IMR-90 (cell line): ENCODE results near the gene MRPS16. TPM values are rescaled to one million over a fixed set of nuclear protein-coding genes. Genes with fewer than 3 reads are reported as not detected.

Experiments
- ATAC-seq: fragments of 200-7000 bp; cut with Tn5 transposase; 2 replicates; pipeline ENCODE4 v1.9.1; 2020; ENCODE audit warnings: low read depth, mild to moderate bottlenecking, moderate library complexity
- BruUV-seq: library from RNA; stranded (reverse); fragments of 400-500 nt; replicated peaks from 2 replicates; lab custom pipeline; 2021; lab: Mats Ljungman, UMichigan
- CTCF ChIA-PET: fragments of 300-600 bp; formaldehyde crosslinking; extraction: SDS; loops from one replicate; lab custom pipeline; 2021; ENCODE audit warnings: antibody characterized with exemption; lab: Yijun Ruan, JAX
- POLR2A ChIA-PET: fragments of 300-600 bp; sonication (Branson Sonifier 250); formaldehyde crosslinking; loops from one replicate; lab custom pipeline; 2022; ENCODE audit warnings: antibody characterized with exemption; ENCODE audit not compliant: unreplicated experiment; lab: Charles Lee
- DNase-seq: peaks from one replicate; pipeline ENCODE4 v3.0.0; 2013
- H2AFZ ChIP-seq: replicated peaks from 2 replicates; pipeline ENCODE3; 2013; ENCODE audit warnings: low read length, mild to moderate bottlenecking; ENCODE audit not compliant: poor library complexity
- H2AK5ac ChIP-seq: 2 replicates; pipeline ENCODE4 v1.6.1; 2013; ENCODE audit warnings: low read depth, low read length, inconsistent platforms
- H2AK9ac ChIP-seq: replicated peaks from 2 replicates; pipeline ENCODE3; 2013; ENCODE audit warnings: mild to moderate bottlenecking, low read depth, low read length, moderate library complexity; ENCODE audit not compliant: poor library complexity
- H2BK120ac ChIP-seq: 2 replicates; pipeline ENCODE4 v1.6.1; 2013; ENCODE audit warnings: low read depth, low read length, inconsistent platforms
- H2BK15ac ChIP-seq: 3 replicates; pipeline ENCODE4 v1.6.1; 2013; ENCODE audit warnings: low read depth, low read length, inconsistent platforms
- H2BK20ac ChIP-seq: 2 replicates; pipeline ENCODE4 v1.6.1; 2013; ENCODE audit warnings: low read depth, mild to moderate bottlenecking, inconsistent platforms, low read length, moderate library complexity
- H2BK5ac ChIP-seq: 2 replicates; pipeline ENCODE4 v1.6.1; 2013; ENCODE audit warnings: mild to moderate bottlenecking, low read depth, low read length, inconsistent platforms; ENCODE audit not compliant: poor library complexity, severe bottlenecking
- H3K14ac ChIP-seq: replicated peaks from 2 replicates; pipeline ENCODE4 v1.6.1; 2013; ENCODE audit warnings: low read depth, low read length, inconsistent platforms
- H3K18ac ChIP-seq: 2 replicates; pipeline ENCODE4 v1.6.1; 2013; ENCODE audit warnings: low read depth, low read length, control low read depth
- H3K23ac ChIP-seq: 2 replicates; pipeline ENCODE4 v1.6.1; 2013; ENCODE audit warnings: low read depth, low read length, inconsistent platforms
- H3K27ac ChIP-seq: 2 replicates; pipeline ENCODE4 v1.5.1; 2013; ENCODE audit warnings: mild to moderate bottlenecking, control low read depth, low read length; ENCODE audit not compliant: insufficient read depth
- H3K27me3 ChIP-seq: 2 replicates; pipeline ENCODE4 v1.6.1; 2013; ENCODE audit warnings: low read length; ENCODE audit not compliant: control insufficient read depth, insufficient read depth
- H3K36me3 ChIP-seq: 2 replicates; pipeline ENCODE4 v1.6.1; 2013; ENCODE audit warnings: low read length, mixed read lengths; ENCODE audit not compliant: control insufficient read depth, insufficient read depth
- H3K4ac ChIP-seq: 2 replicates; pipeline ENCODE4 v1.6.1; 2013; ENCODE audit warnings: low read depth, low read length, inconsistent platforms
- H3K4me1 ChIP-seq: 2 replicates; pipeline ENCODE4 v1.6.1; 2013; ENCODE audit warnings: low read length, mixed read lengths; ENCODE audit not compliant: control insufficient read depth, insufficient read depth
- H3K4me2 ChIP-seq: 2 replicates; pipeline ENCODE4 v1.6.1; 2013; ENCODE audit warnings: low read depth, mild to moderate bottlenecking, control low read depth, low read length, moderate library complexity
- H3K4me3 ChIP-seq: 2 replicates; pipeline ENCODE4 v1.5.1; 2013; ENCODE audit warnings: low read depth, mild to moderate bottlenecking, control low read depth, low read length, moderate library complexity; ENCODE audit not compliant: insufficient read depth
- H3K56ac ChIP-seq: 2 replicates; pipeline ENCODE4 v1.6.1; 2013; ENCODE audit warnings: low read length, inconsistent platforms; ENCODE audit not compliant: insufficient read depth; ENCODE audit errors: extremely low read depth
- H3K79me1 ChIP-seq, 2 experiments: 2 replicates each; pipeline ENCODE4 v1.6.1; 2013; ENCODE audit warnings: low read length in 2 of 2, inconsistent platforms in 1 of 2, low read depth in 1 of 2
- H3K9ac ChIP-seq: 2 replicates; pipeline ENCODE4 v1.6.1; 2013; ENCODE audit warnings: low read depth, low read length, control low read depth
- H3K9me1 ChIP-seq: 2 replicates; pipeline ENCODE4 v1.6.1; 2013; ENCODE audit warnings: low read length, inconsistent platforms; ENCODE audit not compliant: insufficient read depth
- H3K9me3 ChIP-seq: 2 replicates; pipeline ENCODE4 v1.6.1; 2013; ENCODE audit warnings: low read length; ENCODE audit not compliant: control insufficient read depth, insufficient read depth
- H4K20me1 ChIP-seq: 2 replicates; pipeline ENCODE4 v1.6.1; 2013; ENCODE audit warnings: low read length, inconsistent platforms; ENCODE audit not compliant: insufficient read depth
- H4K5ac ChIP-seq: 2 replicates; pipeline ENCODE4 v1.6.1; 2013; ENCODE audit warnings: mild to moderate bottlenecking, low read depth, low read length, control low read depth
- H4K8ac ChIP-seq, 2 experiments: 2 replicates each; pipeline ENCODE4 v1.6.1; 2013; ENCODE audit warnings: low read depth in 2 of 2, low read length in 2 of 2, control low read depth in 1 of 2, inconsistent platforms in 1 of 2
- H4K91ac ChIP-seq: 2 replicates; pipeline ENCODE4 v1.6.1; 2013; ENCODE audit warnings: low read depth, low read length, inconsistent platforms; ENCODE audit not compliant: insufficient read depth
- CEBPB ChIP-seq: IDR thresholded peaks from 2 replicates; pipeline ENCODE4 v1.6.1; 2012; ENCODE audit warnings: low read depth, low read length, improper control_type of control experiment
- MAZ ChIP-seq: IDR thresholded peaks from 2 replicates; pipeline ENCODE4 v1.6.1; 2012; ENCODE audit warnings: low read depth, mild to moderate bottlenecking, low read length, improper control_type of control experiment, moderate library complexity, borderline replicate concordance
- USF2 ChIP-seq: fragments of 150-350 bp; IDR thresholded peaks from 2 replicates; pipeline ENCODE4 v1.6.1; 2017; ENCODE audit warnings: mild to moderate bottlenecking, antibody characterized with exemption, low read length, low read depth
- WGBS, 2 experiments: methylation state at CpG; one replicate each; pipeline versions ENCODE4 v1.1.5 to v1.1.7; 2013; ENCODE audit warnings: missing lambda C conversion rate in 2 of 2; ENCODE audit not compliant: insufficient read length in 1 of 2; ENCODE audit errors: extremely low coverage in 2 of 2; 5-methylcytosine and 5-hydroxymethylcytosine counted together
- dilution Hi-C: fragments of 300-500 bp; cut with HindIII; formaldehyde crosslinking; loops from one replicate; pipeline ENCODE4 v1.14.3; 2018; ENCODE audit warnings: low sequenced_read_pairs; ENCODE audit not compliant: unreplicated experiment
- in situ Hi-C: fragments of 300-500 bp; cut with MboI; formaldehyde crosslinking; loops from 3 replicates; pipeline ENCODE4 v1.14.3; 2019; ENCODE audit warnings: low sequenced_read_pairs, inconsistent platforms, mixed read lengths
- intact Hi-C: fragments of 100-400 bp; cut with micrococcal nuclease; formaldehyde crosslinking; loops from 2 replicates; pipeline ENCODE4 v1.10.0; 2022
- polyA plus RNA-seq, 3 experiments: library from polyadenylated mRNA; depleted of rRNA; stranded (reverse); fragments of >200 nt; gene quantifications; 2 replicates each; pipeline ENCODE4 v1.2.3, GENCODE V29; 2012; ENCODE audit warnings: low replicate concordance in 1 of 3
- total RNA-seq: library from RNA; depleted of rRNA; stranded (reverse); fragments of >200 nt; gene quantifications from 2 replicates; pipeline ENCODE4 v1.2.3, GENCODE V29; 2012

The MRPS16 gene
- total and polyA plus RNA-seq, 2 of the 4 experiments (the other 2 are of a cell fraction), result 45.3 to 62.4 TPM

DNA sequence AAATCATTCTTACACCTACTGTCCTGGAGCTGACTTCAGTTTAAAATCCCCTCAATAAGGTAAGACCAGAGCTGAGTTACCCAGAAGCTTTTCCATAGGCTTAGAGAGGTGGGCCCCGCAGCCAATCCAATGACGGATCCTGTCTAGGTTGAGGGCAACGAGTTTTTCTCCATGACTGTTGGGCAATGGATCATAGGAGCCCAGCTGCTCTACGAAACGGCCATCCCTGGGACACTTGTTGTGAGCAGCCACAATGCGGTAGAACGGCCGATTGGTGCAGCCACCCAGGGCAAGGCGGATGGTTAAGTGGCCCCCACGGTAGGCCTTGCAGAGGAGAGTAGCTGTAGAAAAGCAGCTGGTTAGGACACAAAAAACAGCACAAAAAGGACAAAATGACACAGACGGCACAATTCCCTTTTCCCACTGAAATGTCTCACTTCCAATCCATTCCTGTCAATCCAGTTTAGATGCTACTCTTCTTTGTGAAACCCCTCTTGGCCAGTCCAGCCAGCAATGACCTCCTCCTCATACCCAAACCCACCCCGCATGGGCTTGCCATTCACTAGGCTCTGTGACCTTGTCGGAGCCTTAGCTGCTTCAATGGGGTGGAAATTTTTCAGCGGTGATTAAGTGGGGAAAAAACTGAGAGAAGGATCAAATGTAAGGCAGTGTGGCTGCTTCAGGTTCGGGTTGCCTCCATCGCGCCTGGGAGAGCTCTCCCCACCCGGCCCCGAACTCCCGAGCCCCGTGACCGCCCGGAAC is 580 bp downstream of the MRPS16 start:
- Histone ChIP-seq H3K4ac (peak overlapping the region; percentile 91), H2AFZ (peak overlapping the region; percentile 100), H3K36me3 (peaks cover 8% of the 10 kb centered on the region), H3K14ac (peak overlapping the region; percentile 99), H3K4me3 (peak overlapping the region; percentile 54), H2BK20ac (no peak overlapping the region; the same call in 1 of the 2 replicates), H3K4me2 (peak overlapping the region; percentile 94), H3K27me3 (no peaks in the 10 kb centered on the region), H2AK9ac (peak overlapping the region; percentile 85), H2BK5ac (peak overlapping the region; percentile 94), H3K79me1 (peaks cover 21 to 41% of the 10 kb centered on the region in 2 experiments), H3K18ac (peak overlapping the region; percentile 7; the same call in 1 of the 2 replicates), H3K56ac (peak overlapping the region; percentile 96), H3K9ac (peak overlapping the region; percentile 88), H2BK15ac (no peak overlapping the region), H2AK5ac (peak overlapping the region; percentile 92), H3K23ac (peak overlapping the region; percentile 67), H4K8ac (peak overlapping the region; percentile 88 to 96), H3K9me3 (no peaks in the 10 kb centered on the region), H4K91ac (peak overlapping the region; percentile 89), H3K9me1 (0 out of 2 replicates have a peak, but pooled peaks cover 3% of the 10 kb centered on the region), H3K27ac (peak overlapping the region; percentile 93), H3K4me1 (peaks cover 8% of the 10 kb centered on the region), H4K5ac (peak overlapping the region; percentile 73), H4K20me1 (no peaks in the 10 kb centered on the region), H2BK120ac (peak overlapping the region; percentile 50; the same call in 1 of the 2 replicates)
- DNase-seq, result no peak
- TF ChIP-seq CEBPB, result peak; percentile 53; the same call in 1 of the 2 replicates
- TF ChIP-seq MAZ, result no peak
- peak; percentile 70; the same call in 1 of the 2 replicates for TF ChIP-seq USF2
- WGBS, 2 experiments, result 23% methylated on average over 17 of the region's 23 CpGs; no CpG with 5 or more reads in 1 of the 2 experiments
- TSS peak; percentile 6 for BruUV-seq
- CTCF ChIA-PET, result interaction anchor here (0.6 kb wide), 1 partner anchor 141 kb away, joined by 3 read pairs; no protein-coding TSS in a partner anchor
- ATAC-seq, result peak; percentile 72
- POLR2A ChIA-PET, result no interaction called here
- in situ Hi-C loops (loop anchor here (25.0 kb wide), 1 partner anchor 385 kb away; the partner anchor contains the start of gene MYOZ1), dilution Hi-C loops (no loop called here), intact Hi-C loops (loop anchor here (1.0 to 10.0 kb wide), 2 partner anchors 108 to 243 kb away; partner anchors contain the start of gene PPP3CB)
